Coronary artery (tissue), 2 donors: ENCODE results near the gene LRP5.
A peak's percentile ranks its signal among the peaks of the same experiment; 100 is the strongest.

Experiments
- DNase-seq: peaks from one replicate; pipeline ENCODE4 v3.0.0-alpha.2; 2017; ENCODE audit warnings: low spot score
- H3K27ac ChIP-seq, 2 donors: fragments of 200-600 bp; sonication (generic); one replicate each; pipeline ENCODE4 v1.5.1; 2016 to 2019
- H3K4me3 ChIP-seq: fragments of 200-600 bp; sonication (generic); 2 replicates; pipeline ENCODE4 v1.5.1; 2016; ENCODE audit warnings: mild to moderate bottlenecking, moderate library complexity
- CTCF ChIP-seq: fragments of 200-600 bp; sonication (generic); IDR thresholded peaks from one replicate; pipeline ENCODE4 v1.5.1; 2019; ENCODE audit warnings: antibody characterized with exemption

LRP5 gene

GRCh38 chr11:68364581-68364980, 52.2 kb downstream of the LRP5 start:
- DNase-seq, result no peak
- no peak for TF ChIP-seq CTCF
- Histone ChIP-seq H3K27ac (no peak overlapping the region), H3K4me3 (no peak overlapping the region)

GRCh38 chr11:68365943-68366435, 53.6 kb downstream of the LRP5 start:
- no peak for TF ChIP-seq CTCF

GRCh38 chr11:68367252-68367651, 54.9 kb downstream of the LRP5 start:
- Histone ChIP-seq H3K27ac (peak overlapping the region in 1 of 2 donors; percentile 6), H3K4me3 (no peak overlapping the region)
- DNase-seq, result no peak
- no peak for TF ChIP-seq CTCF

More at GRCh38 chr11:68365943-68366435, 53.6 kb downstream of the LRP5 start:
- Histone ChIP-seq H3K27ac (peak overlapping the region in 1 of 2 donors; percentile 43), H3K4me3 (no peak overlapping the region)
- no peak for DNase-seq

GRCh38 chr11:68369756-68370155, 57.4 kb downstream of the LRP5 start:
- DNase-seq, result no peak
- TF ChIP-seq CTCF, result no peak
- Histone ChIP-seq H3K4me3 (no peak overlapping the region), H3K27ac (peak overlapping the region; percentile 93 to 94)

GRCh38 chr11:68370211-68371111, 58.1 kb downstream of the LRP5 start:
- H3K27ac ChIP-seq, result peak overlapping the region; percentile 93 to 94
- peak; percentile 89 for DNase-seq
- no peak overlapping the region for H3K4me3 ChIP-seq
- TF ChIP-seq CTCF, result no peak

GRCh38 chr11:68371171-68372041, 59.0 kb downstream of the LRP5 start:
- peak overlapping the region; percentile 93 to 94 for H3K27ac ChIP-seq
- H3K4me3 ChIP-seq, result no peak overlapping the region
- TF ChIP-seq CTCF, result no peak
- DNase-seq, result no peak
